CD4-positive, alpha-beta T cell (primary cell): ENCODE results near the gene DNAH6. TPM values are rescaled to one million over a fixed set of nuclear protein-coding genes. Genes with fewer than 3 reads are reported as not detected.
A peak's percentile ranks its signal among the peaks of the same experiment; 100 is the strongest.

Experiments
- ATAC-seq: fragments of 200-7000 bp; cut with Tn5 transposase; one replicate; pipeline ENCODE4 v1.10.0; 2022; ENCODE audit warnings: mild to moderate bottlenecking; ENCODE audit not compliant: poor library complexity
- CTCF ChIA-PET: fragments of 350-600 bp; sonication (Branson Sonifier 250); formaldehyde crosslinking; loops from one replicate; lab custom pipeline; 2021; ENCODE audit warnings: antibody characterized with exemption, inconsistent platforms; lab: Charles Lee
- POLR2A ChIA-PET: fragments of 350-600 bp; sonication (Branson Sonifier 250); formaldehyde crosslinking; loops from one replicate; lab custom pipeline; 2021; ENCODE audit warnings: antibody characterized with exemption, inconsistent platforms; lab: Charles Lee
- DNase-seq, 14 experiments: peaks; one replicate each; pipeline ENCODE4 v3.0.0-alpha.2; 2013 to 2020; ENCODE audit warnings: mixed read lengths in 2 of 14
- H3K27ac ChIP-seq, 2 donors: one replicate each; pipeline versions ENCODE4 v1.5.1 to v1.7.0; 2013; ENCODE audit warnings: low read length in 2 of 2, low read depth in 1 of 2, mild to moderate bottlenecking in 1 of 2
- H3K27me3 ChIP-seq, 2 experiments: 1 replicate in 1 of 2; 2 replicates in 1 of 2; pipeline versions ENCODE4 v1.6.1 to v1.7.0; 2013; ENCODE audit warnings: low read length in 2 of 2, control low read depth in 1 of 2, mild to moderate bottlenecking in 1 of 2, moderate library complexity in 1 of 2; ENCODE audit not compliant: insufficient read depth in 2 of 2, control insufficient read depth in 1 of 2
- H3K36me3 ChIP-seq: one replicate; pipeline ENCODE4 v1.6.1; 2013; ENCODE audit warnings: low read length, control low read depth; ENCODE audit not compliant: insufficient read depth
- H3K4me1 ChIP-seq: one replicate; pipeline ENCODE4 v1.6.1; 2013; ENCODE audit warnings: low read length, control low read depth; ENCODE audit not compliant: insufficient read depth
- H3K4me3 ChIP-seq: one replicate; pipeline ENCODE4 v1.5.1; 2013; ENCODE audit warnings: mild to moderate bottlenecking, low read length, moderate library complexity
- H3K9me3 ChIP-seq, 2 experiments: 1 replicate in 1 of 2; 2 replicates in 1 of 2; pipeline versions ENCODE4 v1.6.1 to v1.7.0; 2013; ENCODE audit warnings: low read length in 2 of 2, mild to moderate bottlenecking in 2 of 2, control low read depth in 1 of 2, moderate library complexity in 1 of 2; ENCODE audit not compliant: control insufficient read depth in 1 of 2, insufficient read depth in 1 of 2
- H3K27ac Mint-ChIP-seq: one replicate; pipeline ENCODE4 v1.8.0; 2020; ENCODE audit warnings: mixed read lengths
- H3K27me3 Mint-ChIP-seq: one replicate; pipeline ENCODE4 v1.8.0; 2021; ENCODE audit warnings: mixed read lengths
- H3K36me3 Mint-ChIP-seq: one replicate; pipeline ENCODE4 v1.8.0; 2021; ENCODE audit warnings: low read depth, mixed read lengths
- H3K4me1 Mint-ChIP-seq: one replicate; pipeline ENCODE4 v1.8.0; 2021; ENCODE audit warnings: low read depth, mixed read lengths
- H3K4me3 Mint-ChIP-seq: one replicate; pipeline ENCODE4 v1.8.0; 2020; ENCODE audit warnings: mild to moderate bottlenecking, mixed read lengths
- H3K9me3 Mint-ChIP-seq: one replicate; pipeline ENCODE4 v1.8.0; 2020; ENCODE audit warnings: mixed read lengths
- CTCF ChIP-seq: fragments of 200-600 bp; IDR thresholded peaks from one replicate; pipeline ENCODE4 v1.8.0; 2022; ENCODE audit warnings: antibody characterized with exemption, mild to moderate bottlenecking
- intact Hi-C, 2 experiments: fragments of 100-400 bp; cut with DNase I in 1 of 2; cut with micrococcal nuclease in 1 of 2; formaldehyde crosslinking; loops; one replicate each; pipeline versions ENCODE4 v1.15.1 to v1.9.0; 2023 to 2025; cut with DNase I, micrococcal nuclease
- total RNA-seq, 174 experiments: library from RNA in 2 of 174; stranded (reverse) in 2 of 174; gene quantifications; one replicate each; pipeline ENCODE4 v1.2.3 and lab custom pipeline; 2021 to 2026

Gene DNAH6
- total RNA-seq, 2 experiments from 2014 or later: 0.59 to 1.2 TPM

- peaks cover 15% of the 10 kb centered on the region for H3K4me1 ChIP-seq
- peaks cover 9% of the 10 kb centered on the region for H3K9me3 Mint-ChIP-seq
- H3K36me3 ChIP-seq: no peaks in the 10 kb centered on the region
- DNase-seq: no peak
- intact Hi-C loops: no loop called here
- H3K27me3 Mint-ChIP-seq: no peaks in the 10 kb centered on the region
- peaks cover 6% of the 10 kb centered on the region for H3K36me3 Mint-ChIP-seq
- H3K27ac Mint-ChIP-seq: peak overlapping the region; percentile 40
- H3K4me3 ChIP-seq: no peak overlapping the region
- CTCF ChIA-PET: interaction anchor here (1.1 to 1.7 kb wide), 2 partner anchors 9 to 23 kb away, joined by 3 to 4 read pairs; no protein-coding TSS in a partner anchor
- no peak for ATAC-seq
- no peak overlapping the region for H3K4me3 Mint-ChIP-seq
- no peak for TF ChIP-seq CTCF
- H3K27ac ChIP-seq: no peak overlapping the region
- H3K4me1 Mint-ChIP-seq: peaks cover 53% of the 10 kb centered on the region
- no peaks in the 10 kb centered on the region for H3K9me3 ChIP-seq
- POLR2A ChIA-PET: no interaction called here
- H3K27me3 ChIP-seq: no peaks in the 10 kb centered on the region
These were observed 130.2 kb downstream of the DNAH6 start for GRCh38 chr2:84646514-84646913.

- ChIA-PET CTCF (interaction anchor here (1.1 kb wide), 1 partner anchor 23 kb away, joined by 3 read pairs; no protein-coding TSS in a partner anchor), POLR2A (no interaction called here)
- H3K4me3 ChIP-seq: no peak overlapping the region
- no peaks in the 10 kb centered on the region for H3K27me3 ChIP-seq
- peak overlapping the region in 1 of 2 donors; percentile 7 for H3K27ac ChIP-seq
- H3K4me1 Mint-ChIP-seq: peaks cover 61% of the 10 kb centered on the region
- no peaks in the 10 kb centered on the region for H3K9me3 ChIP-seq
- H3K27ac Mint-ChIP-seq: peak overlapping the region; percentile 81
- H3K36me3 Mint-ChIP-seq: peaks cover 6% of the 10 kb centered on the region
- no peaks in the 10 kb centered on the region for H3K27me3 Mint-ChIP-seq
- intact Hi-C loops: no loop called here
- no peak for TF ChIP-seq CTCF
- peaks cover 15% of the 10 kb centered on the region for H3K4me1 ChIP-seq
- H3K9me3 Mint-ChIP-seq: peaks cover 8% of the 10 kb centered on the region
- no peaks in the 10 kb centered on the region for H3K36me3 ChIP-seq
- no peak for ATAC-seq
- no peak overlapping the region for H3K4me3 Mint-ChIP-seq
- no peak for DNase-seq
These were observed 131.0 kb downstream of the DNAH6 start for GRCh38 chr2:84647267-84647666.

- no peak overlapping the region for H3K4me3 ChIP-seq
- peaks cover 6% of the 10 kb centered on the region for H3K36me3 Mint-ChIP-seq
These were observed 132.8 kb downstream of the DNAH6 start for GRCh38 chr2:84649058-84649457.

More at GRCh38 chr2:84649058-84649457, 132.8 kb downstream of the DNAH6 start:
- Histone ChIP-seq H3K9me3 (no peaks in the 10 kb centered on the region), H3K27ac (no peak overlapping the region), H3K36me3 (no peaks in the 10 kb centered on the region), H3K27me3 (no peaks in the 10 kb centered on the region), H3K4me1 (peaks cover 20% of the 10 kb centered on the region)
- DNase-seq: no peak
- Mint-ChIP-seq H3K27me3 (no peaks in the 10 kb centered on the region), H3K27ac (peak overlapping the region; percentile 81), H3K9me3 (peaks cover 8% of the 10 kb centered on the region), H3K4me3 (peak overlapping the region; percentile 12), H3K4me1 (peaks cover 79% of the 10 kb centered on the region)
- TF ChIP-seq CTCF: no peak
- no peak for ATAC-seq
- ChIA-PET CTCF (no interaction called here), POLR2A (interaction anchor here (0.9 to 1.6 kb wide), 3 partner anchors 99 to 257 kb away, joined by 3 to 9 read pairs (median 3); partner anchors contain the start of gene TMSB10)
- intact Hi-C loops: no loop called here
